Tongue (tissue), 2 donors: Measurements from ENCODE around the gene CRLF3. TPM values are rescaled to one million over a fixed set of nuclear protein-coding genes. Genes with fewer than 3 reads are reported as not detected.
"Not testable (repeated sequence)": the region's sequence is repeated elsewhere in the genome, so short reads cannot be mapped to it uniquely, and the experiment has no call there.

Experiments
- DNase-seq: peaks from one replicate; pipeline ENCODE4 v3.0.0-alpha.2; 2015
- total RNA-seq: library from RNA; depleted of rRNA; stranded (reverse); fragments of >200 nt; gene quantifications from one replicate; pipeline ENCODE4 v1.2.3, GENCODE V29; 2014

Gene CRLF3
- 13.3 TPM for total RNA-seq

- peak; percentile 96 for DNase-seq
Observed at GRCh38 chr17:30824356-30825145, at the start of gene CRLF3. TSS of gene CRLF3 (minus strand) at chr17:30824692. CDS start at chr17:30824651, 41 bp downstream.

GRCh38 chr17:30869005-30869404, 44.5 kb upstream of the CRLF3 start:
- DNase-seq, result no peak

- no peak for DNase-seq
Observed at GRCh38 chr17:30864636-30865035, 40.1 kb upstream of the CRLF3 start.

GRCh38 chr17:30858556-30859250, 34.2 kb upstream of the CRLF3 start:
- DNase-seq, result no peak

GRCh38 chr17:30854146-30854545, 29.7 kb upstream of the CRLF3 start:
- DNase-seq, result no peak

GRCh38 chr17:30848021-30848420, 23.5 kb upstream of the CRLF3 start:
- no peak for DNase-seq

- no peak for DNase-seq
Observed at GRCh38 chr17:30840771-30841170, 16.3 kb upstream of the CRLF3 start.

GRCh38 chr17:30838202-30838807, 13.8 kb upstream of the CRLF3 start:
- DNase-seq, result no peak

- no peak for DNase-seq
Observed at GRCh38 chr17:30832438-30833124, 8.1 kb upstream of the CRLF3 start.

GRCh38 chr17:30831663-30832437, 7.4 kb upstream of the CRLF3 start, which contains the start of gene ATAD5:
TSS of gene ATAD5 (plus strand) at chr17:30831966. CDS start at chr17:30832348, 382 bp downstream.
- peak; percentile 97 for DNase-seq

GRCh38 chr17:30831257-30831656, 6.8 kb upstream of the CRLF3 start:
- peak; percentile 40 for DNase-seq

GRCh38 chr17:30829022-30829421, 4.5 kb upstream of the CRLF3 start:
- no peak for DNase-seq

GRCh38 chr17:30827082-30827481, 2.6 kb upstream of the CRLF3 start:
- no peak for DNase-seq

- DNase-seq, result no peak
Observed at GRCh38 chr17:30824002-30824355, 513 bp downstream of the CRLF3 start.

- DNase-seq, result no peak
Observed at GRCh38 chr17:30823421-30823820, 1.1 kb downstream of the CRLF3 start.

GRCh38 chr17:30822919-30823318, 1.6 kb downstream of the CRLF3 start:
- not testable (repeated sequence) for DNase-seq

- DNase-seq, result peak; percentile 27
Observed at GRCh38 chr17:30821871-30822723, 2.4 kb downstream of the CRLF3 start.

GRCh38 chr17:30819971-30820705, 4.4 kb downstream of the CRLF3 start:
- DNase-seq, result no peak

GRCh38 chr17:30816165-30816564, 8.3 kb downstream of the CRLF3 start:
- no peak for DNase-seq

- not testable (repeated sequence) for DNase-seq
Observed at GRCh38 chr17:30814860-30815259, 9.6 kb downstream of the CRLF3 start.
